ENCODE data around the gene DENND11.

The DENND11 gene, protein sequence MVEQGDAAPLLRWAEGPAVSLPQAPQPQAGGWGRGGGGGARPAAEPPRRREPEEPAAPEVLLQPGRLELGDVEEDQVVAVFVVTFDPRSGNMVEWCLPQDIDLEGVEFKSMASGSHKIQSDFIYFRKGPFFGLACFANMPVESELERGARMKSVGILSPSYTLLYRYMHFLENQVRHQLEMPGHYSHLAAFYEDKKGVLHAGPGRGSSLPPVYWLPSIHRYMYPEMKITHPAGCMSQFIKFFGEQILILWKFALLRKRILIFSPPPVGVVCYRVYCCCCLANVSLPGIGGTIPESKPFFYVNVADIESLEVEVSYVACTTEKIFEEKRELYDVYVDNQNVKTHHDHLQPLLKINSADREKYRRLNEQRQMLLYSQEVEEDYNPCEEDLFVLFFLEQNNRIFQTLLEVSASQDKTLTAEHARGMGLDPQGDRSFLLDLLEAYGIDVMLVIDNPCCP

DNA sequence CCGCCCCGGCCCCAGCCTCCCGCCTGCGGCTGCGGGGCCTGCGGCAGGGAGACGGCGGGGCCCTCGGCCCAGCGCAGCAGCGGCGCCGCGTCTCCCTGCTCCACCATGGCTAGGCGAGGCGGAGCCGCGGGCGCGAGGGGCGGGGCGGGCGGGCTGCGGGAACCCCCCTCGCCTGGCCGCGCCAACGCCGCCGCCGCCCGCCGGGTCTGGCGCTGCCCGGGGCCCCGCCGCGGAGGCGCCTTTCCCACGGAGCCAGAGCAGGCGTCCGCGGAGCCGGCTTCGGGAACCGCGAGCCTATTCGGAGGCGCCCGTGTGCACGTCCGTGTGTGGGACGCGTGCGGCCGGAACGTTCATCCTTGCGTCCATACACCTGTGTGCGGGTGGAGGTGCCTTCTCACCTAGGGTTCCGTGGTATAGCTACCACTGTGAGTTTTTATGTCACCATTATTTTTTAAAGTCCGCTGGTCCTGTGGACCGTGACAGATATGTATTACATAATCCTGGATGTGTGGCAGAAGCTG is at the start of gene DENND11:
DENND11 (minus strand) TSS at position 120 of the 521 bp plus-strand sequence; CDS start at position 107, 13 bp downstream.
- peak; percentile 88 for DNase-seq

DNA sequence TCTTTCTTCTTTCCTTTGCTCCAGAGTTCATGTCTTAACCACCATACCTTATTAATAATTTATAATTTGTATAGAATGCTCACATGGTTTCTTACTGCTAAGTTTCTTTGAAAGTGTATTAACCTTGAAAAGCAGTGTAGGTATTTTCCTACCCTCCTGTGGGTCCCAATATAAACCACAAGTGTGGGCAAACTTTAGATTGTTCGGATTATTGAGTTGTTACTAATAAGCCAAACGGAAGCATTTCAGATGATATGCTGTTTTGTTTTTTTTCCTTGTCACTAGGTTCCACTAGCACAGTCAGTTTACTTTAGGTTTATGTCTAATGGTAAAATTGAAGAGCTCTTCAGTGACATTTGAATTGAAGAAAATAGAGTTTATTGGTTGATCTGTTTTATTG is 46.4 kb upstream of the DENND11 start:
- no peak for DNase-seq

DNA sequence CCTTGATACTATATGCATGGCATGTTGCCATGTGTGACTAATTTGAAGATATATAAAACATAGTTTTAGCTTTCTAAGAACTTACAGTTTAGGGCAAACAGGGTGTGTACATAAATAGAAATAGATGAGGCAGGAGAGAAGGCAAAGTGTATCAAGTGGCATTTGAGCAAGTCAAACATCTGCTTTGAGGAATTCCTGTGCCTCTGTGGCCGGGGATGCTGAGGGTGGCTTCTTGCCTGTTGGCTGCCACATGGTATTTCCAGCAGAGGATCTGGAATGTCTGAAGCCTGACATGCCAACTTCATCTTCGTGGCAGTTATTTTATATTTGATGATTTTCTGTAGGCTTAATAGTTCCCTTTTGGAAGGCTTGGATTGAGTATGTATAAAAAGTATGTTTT is 42.2 kb upstream of the DENND11 start:
- no peak for DNase-seq

DNA sequence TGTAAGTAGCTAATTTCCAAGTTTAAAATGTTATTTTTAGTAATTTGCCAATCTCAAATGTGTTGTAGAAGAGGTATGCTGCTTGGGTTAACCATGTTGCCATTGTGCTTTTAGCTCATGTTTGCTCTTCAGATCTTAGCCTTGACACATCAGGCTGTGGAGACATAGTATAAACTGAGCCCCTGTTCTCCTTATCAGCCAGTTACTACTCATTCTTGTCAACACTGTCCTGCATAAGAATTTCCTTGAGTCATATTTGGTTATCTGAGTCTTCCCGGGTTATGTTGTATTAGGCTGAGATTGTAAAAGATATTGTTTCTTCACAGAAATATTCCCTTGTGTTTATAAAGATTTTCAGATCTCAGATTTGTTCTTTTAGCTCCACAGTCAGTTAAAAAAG is 40.3 kb upstream of the DENND11 start:
- DNase-seq = no peak

DNA sequence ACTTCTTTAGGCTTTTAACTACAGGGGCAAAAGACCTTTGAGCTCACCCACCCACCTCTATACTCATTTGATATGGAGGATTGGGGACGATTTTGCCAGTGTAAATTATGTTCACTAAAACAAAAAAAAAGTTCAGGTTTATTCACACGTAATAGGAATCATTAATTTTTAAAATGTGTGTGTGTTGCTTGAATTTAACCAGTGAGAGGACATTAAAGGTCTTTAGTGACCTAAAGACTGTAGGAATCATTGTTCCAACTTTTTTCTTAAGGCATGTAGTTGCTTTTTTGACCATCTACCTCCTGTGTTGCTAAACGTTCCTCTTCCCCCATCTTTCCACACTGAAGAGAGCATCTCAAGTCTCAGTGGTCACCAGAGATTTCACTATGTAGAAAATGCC is 37.3 kb upstream of the DENND11 start:
- no peak for DNase-seq

DNA sequence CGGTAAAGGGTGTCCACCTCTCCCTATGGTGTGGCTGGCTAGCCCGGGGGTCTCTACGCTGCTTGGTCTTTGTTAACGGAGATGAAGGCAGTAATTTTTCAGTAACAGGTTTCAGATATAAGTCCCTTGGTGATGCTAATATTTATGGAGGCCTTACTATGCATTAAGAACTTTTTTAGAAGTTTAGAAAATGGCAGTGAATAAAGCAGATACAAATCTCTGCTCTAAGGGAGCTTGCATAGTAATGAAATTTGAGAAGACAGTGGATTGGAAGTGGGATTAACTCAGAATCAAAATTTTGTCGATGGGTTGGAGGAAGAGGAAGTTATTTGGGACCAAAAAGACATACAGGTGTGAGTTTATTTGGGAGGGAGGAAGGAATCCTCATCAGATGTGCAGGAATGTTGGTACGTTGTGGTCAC is 36.6 kb upstream of the DENND11 start:
- DNase-seq = no peak

DNA sequence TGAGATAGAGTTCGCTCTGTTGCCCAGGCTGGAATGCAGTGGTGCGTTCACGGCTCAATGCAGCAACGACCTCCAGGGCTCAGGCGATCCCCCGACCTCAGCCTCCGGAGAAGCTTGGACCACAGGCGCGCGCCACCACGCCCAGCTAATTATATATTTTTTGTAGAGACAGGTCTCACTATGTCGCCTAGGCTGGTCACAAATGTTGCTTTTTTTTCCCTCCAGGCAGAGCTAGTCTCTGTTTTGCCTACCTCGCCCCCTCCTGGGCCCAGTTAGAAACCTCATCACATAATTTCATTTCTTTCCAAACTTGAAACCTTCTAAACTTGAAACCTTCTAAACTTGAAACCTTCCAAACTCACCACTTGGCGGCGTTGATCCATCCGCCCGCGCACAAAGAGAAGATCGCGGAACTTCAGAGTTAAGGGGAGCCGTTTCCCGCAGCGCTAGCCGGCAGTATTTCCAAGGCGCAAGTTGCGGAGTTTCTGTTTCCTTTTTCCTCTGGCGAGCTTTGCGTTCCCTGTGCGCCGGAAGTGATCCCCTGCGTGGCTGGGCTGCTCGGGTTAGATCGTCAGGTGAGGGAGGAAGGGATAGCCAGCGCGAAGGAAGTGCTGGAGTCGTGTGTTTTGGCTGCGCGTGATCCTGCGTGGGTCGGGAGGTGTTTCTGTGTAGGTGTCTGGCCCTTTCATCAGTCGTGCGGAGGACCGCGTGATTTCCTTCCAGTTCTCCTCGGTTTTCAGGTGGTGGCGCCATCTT is 36.0 kb upstream of the DENND11 start, which contains the start of gene SSBP1:
SSBP1 (plus strand) TSS at position 523 of the 756 bp plus-strand sequence. CDS start 809 bp downstream, outside the sequence.
- DNase-seq = peak; percentile 98

DNA sequence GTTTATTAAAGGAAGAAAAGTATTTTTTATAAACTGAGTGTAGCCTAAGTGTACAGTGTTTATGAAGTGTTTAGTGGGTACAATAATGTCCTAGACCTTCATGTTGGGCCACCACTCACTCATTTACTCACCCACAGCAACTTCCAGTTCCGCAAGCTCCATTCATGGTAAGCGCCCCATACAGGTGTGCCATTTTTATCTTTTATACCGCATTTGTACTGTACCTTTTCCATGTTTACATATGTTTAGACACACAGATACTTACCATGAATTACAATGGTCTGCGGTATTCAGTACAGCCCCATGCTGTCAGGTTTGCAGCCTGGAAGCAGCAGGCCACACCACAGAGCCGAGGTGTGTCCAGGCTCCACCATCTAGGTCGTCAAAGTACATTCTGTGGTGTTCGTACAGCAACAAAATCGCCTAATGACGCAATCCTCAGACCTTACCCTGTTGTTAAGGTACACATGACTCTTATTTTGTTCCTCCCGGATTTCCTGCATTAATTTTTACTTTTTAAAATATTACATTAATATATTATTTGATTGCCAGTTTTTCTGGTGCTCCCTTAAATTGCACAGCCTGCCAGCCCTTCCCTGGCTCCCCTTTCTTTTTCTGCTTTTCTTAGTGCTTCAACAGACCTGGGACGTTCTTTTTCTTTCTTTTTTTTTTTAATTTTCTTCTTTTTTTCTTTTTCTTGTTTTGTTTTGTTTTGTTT is 35.3 kb upstream of the DENND11 start:
- DNase-seq = peak; percentile 69

DNA sequence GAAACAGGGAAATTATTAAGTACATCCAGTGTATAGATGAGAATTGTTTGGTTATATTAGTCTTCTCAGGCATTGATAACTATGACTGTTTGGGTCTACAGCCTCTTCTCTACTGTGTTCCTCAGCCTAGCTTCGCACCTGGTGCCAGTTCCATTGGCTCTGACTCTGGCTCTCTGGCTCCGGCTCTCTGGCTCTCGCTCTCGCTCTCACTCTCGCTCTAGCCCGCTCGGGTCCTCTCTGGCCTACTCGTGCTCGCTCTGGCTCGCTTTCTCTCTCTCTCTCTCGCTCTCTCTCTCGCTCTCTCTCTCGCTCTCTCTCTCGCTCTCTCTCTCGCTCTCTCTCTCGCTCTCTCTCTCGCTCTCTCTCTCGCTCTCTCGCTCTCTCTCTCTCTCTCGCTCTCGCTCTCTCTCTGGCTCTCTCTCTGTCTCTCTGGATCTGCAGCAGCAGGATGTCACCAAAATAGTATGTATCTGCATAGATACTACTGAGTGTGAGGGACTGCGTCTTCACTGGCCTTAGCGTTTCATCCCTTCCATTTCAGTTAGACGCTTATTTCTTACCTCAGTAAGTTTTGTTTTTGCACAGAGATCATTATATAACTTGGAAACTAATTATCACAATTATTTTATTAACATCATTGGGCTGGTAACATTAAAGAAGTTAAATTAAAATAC is 29.6 kb upstream of the DENND11 start:
- DNase-seq = no peak

DNA sequence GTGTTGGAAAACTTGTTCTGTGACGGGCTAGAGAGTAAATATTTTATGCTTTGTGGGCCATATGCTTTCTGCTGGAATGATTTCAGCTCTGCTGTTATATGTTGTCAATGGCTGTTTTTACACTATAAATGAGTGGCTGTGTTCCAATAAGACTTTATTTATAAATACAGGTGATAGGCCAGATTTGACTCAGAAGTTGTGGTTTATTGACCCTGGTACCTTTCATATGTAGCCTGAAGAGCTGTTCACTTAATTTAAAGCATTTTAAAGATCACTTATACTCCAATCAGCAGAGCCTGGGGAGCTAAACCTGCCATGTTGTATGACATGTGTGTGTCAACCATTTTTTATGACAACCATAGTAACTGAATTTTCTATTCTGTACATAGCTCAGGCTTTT is 27.1 kb upstream of the DENND11 start:
- no peak for DNase-seq

DNA sequence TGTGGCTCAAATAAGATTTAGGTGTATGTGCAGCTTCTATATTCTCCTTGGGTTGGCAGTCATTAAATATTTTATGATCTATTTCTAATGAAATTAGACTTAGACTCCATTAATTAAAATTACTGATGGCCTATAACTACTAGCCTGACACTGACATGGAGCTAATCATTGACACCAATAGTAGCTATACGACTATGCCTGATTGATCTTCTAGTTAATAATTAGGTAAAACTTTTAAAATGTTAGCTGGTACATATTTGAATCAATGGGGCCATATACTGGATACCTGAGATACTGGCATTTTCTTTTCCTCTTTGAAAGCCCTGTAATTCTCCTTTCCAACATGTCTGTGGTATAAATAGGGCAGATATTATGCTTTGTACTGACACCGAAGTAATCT is 20.6 kb upstream of the DENND11 start:
- no peak for DNase-seq

DNA sequence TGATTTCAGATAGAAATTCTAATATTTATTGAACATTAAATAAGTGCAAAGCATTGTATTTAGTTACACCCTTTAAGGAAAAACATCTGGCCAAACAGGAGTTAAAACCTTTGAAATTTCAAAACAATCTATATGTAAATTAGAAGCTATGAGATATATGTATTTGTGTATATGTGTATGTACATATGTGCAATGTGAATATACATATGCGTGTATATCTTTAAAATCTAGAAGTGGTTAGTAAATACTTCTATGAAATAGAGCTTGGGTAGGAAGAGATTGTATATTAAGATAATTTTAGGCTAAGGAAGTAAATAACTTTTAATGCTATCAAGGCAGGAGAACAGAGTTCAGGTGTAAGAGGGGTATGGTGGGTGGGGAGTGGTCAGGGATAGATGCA is 15.5 kb upstream of the DENND11 start:
- no peak for DNase-seq

DNA sequence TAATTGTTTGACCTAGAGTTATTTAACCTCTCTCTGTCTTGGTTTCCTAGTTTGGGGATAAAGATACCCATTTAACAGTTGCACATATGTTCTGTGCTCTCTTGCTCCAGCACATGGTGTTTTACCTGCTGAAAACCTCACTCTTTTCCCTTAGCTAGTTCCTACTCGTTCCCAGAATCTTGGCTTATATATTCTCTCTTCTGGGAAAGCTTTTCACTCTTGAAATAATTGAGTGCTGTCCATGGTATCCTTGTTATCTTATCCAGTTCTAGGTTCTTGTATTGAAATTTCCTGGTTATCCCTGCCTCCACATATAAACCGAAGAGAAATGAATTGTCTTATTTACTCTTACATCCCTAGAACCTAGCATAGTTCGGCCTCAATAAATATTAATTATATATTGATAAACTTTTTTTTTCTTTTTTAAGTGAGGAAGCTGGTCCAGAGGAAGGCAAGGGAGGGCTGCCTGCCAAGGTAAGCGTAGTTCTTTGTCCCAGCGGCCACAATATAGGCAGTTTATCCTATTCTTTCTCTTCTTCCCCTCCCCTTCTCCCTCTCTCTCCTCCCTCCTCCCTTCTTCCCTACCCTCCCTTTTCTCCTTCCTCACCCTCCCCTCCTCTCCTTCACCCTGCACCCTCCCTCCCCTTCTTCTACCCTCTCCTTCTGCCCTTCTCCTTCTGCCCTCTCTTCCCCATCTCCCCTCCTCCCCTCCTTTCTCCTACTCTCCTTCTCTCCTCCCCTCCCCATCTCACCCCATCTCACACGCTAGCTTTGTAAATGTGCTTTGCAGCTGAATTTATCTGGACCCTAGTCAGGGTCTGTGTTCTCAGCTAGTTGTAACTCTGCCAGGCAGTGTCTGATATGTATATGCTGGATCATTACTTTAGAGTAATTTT is 14.1 kb upstream of the DENND11 start:
- no peak for DNase-seq

DNA sequence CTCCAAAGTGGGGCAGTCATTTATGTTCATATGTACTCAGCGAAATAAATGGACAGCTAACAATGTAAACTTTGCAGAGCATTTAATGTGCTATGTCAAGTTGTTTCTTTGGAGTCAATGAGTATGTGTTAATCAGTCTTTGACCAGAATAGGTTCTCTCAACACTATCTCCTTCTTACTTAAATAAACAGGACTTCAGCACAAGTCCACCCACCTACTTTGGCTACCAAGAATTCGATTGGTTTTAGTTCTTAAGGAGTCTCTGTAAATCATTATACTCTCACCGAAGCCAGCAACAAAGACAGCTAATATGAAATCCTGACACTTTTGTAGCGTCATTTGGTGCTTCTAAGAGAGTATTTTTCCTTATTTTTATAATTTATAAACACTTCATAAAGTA is 13.1 kb upstream of the DENND11 start:
- no peak for DNase-seq

DNA sequence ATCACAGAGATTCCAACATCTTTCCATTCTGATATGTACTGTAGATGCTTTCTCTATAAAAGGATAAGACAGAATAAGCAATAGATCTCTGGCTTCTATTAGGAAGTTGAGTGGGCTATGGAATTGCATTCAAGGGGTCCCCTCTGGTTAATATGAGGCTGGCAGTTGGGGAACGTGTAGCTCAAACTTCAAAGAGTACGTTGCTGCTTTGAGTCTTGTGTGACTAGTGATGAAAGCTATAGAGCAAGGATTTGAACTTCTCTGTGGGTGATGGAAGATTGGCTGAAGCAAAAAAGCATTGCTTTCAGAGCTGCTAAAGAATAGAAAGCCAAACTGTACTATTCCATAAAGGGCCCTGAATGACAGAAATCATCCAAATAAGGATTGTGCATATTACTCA is 12.6 kb upstream of the DENND11 start:
- DNase-seq = no peak

DNA sequence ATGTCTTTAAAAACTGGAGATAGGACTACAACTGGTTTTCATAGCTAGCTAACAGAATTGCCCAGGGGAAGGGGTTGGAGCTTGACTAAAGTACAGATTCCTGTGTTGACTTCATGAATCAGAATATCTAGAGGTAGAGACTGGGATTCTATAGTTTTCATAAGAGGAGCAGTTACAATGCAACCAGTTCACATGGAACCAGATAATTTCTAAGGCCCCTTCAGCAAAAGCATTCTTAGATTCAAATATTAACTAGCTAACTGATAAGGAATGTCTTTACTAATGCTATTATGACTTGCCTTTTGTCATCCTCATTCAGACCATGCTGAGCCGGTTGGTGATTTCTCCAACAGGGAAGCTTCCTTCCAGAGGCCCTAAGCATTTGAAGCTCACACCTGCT is 11.9 kb upstream of the DENND11 start:
- DNase-seq = no peak

DNA sequence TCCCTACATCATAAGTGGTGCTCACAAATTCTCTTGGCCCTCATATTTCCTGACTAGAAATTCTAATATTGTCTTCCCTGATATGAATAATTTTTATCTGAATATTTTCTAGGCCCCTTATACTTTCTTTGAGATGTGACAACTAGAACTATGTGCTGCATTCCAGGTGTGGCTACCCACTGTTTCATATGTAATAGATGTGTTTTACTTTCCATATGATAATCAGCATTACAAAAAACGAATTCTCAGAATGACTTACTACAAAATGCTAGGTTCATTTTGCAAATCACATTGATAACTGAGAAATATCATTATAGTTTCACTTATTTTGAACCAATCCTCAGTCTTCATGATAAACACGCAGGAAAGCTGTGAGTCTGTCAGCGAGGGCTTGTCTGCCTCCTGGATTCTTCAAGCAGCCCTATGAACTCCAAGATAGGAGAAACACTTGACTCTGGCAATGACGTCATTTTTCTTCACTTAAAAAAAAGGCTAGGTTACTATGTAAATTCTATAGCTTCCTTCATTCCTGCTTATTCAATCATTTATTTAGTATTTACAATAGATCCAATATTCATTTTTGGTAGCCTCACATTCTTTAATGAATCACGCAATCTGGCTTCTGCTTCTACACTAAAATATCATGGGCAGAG is 10.8 kb upstream of the DENND11 start:
- no peak for DNase-seq

DNA sequence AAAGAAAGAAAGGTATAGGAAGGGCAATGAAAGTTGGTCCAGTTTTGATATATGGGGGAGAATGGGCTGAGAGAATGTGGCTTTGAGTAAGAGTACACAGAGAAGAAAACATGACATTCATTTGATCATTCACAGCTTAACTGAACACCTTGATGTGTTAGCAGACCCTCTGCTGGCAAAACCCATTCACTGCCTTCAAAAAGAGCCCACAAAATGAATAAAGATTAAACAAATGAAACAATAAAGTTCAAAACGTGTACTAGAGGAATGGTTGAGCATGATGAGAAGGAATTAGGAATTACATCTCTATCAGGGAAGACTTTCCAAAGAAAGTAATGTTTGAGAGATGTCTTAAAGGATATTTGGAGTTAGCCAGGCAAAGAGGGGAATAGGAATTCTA is 8.3 kb upstream of the DENND11 start:
- no peak for DNase-seq

DNA sequence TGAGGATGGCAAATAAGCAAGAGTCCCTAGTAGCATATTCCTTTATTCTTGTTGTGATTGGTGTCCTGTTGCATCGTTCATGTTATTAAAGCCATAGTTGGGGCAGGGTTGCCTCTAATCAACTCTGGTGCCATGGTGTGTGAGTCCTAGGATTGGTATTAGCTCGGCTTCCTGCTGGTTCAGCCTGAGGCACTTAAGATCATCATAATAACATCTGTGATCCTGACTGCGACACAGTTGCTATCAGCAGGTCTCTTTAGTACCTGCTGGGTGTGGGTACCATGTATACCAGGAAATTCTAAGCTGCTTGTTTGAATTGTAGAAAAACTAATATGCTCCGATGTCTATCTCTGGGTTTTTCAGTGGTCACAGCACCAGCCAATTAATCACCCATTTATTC is 7.8 kb upstream of the DENND11 start:
- DNase-seq = peak; percentile 96

DNA sequence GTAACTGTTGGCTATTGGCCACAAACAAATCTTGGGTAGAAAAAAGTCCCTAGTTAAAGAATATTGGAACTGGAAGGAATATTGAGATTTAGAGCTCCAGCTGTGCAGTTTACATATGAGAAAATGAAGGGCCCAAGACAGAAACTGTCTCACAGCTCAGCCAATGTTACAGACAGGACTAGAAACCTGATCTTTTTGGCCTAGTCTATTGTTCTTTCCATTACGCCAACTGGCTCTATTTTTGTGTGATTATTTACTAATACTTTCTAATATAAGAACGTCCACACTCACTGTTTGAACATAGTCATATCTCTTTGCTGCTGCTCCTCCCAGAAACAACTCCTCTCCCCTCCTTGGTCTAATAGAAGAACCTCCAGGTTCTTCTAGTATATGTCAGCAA is 7.4 kb upstream of the DENND11 start:
- DNase-seq = peak; percentile 59

DNA sequence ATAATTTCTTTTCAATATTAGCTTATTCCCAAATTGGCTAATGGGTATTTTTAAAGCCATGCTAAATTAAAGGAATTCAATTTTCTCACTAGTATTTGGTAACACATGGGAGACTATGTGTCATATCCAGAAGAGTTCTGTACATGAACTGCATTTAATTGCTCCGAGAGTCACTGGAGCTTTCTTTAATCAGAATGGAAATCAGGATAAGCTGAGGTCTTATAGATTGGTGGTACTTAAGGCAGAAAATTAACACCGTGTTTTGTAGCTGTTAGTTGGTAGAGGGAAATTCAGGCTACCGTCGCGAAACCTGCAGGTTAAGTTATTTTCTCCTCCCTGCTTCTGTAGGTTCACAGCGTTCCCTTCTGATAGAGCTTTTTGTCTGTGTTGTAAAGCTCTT is 6.4 kb upstream of the DENND11 start, which contains the start of gene WEE2:
WEE2 (plus strand) TSS at position 3 of the 400 bp plus-strand sequence. CDS start 406 bp downstream, outside the sequence.
- peak; percentile 61 for DNase-seq
